GM18870 (cell line): Measurements from ENCODE around the gene DSTN.

ENCODE experiments used
- ATAC-seq: cut with Tn5 transposase; IDR thresholded peaks from one replicate; pipeline ENCODE4 v1.9.1; 2021; ENCODE audit warnings: moderate library complexity; ENCODE audit not compliant: unreplicated experiment

The DSTN gene

GRCh38 chr20:17611540-17612286 is 41.8 kb downstream of the DSTN start:
- no peak for ATAC-seq

GRCh38 chr20:17612287-17612991 is 42.6 kb downstream of the DSTN start:
- ATAC-seq = no peak

GRCh38 chr20:17612992-17613327 is 43.1 kb downstream of the DSTN start:
- no peak for ATAC-seq

- ATAC-seq = no peak
Measured at GRCh38 chr20:17613328-17614175, 43.7 kb downstream of the DSTN start.

GRCh38 chr20:17614176-17614811 is 44.4 kb downstream of the DSTN start:
- no peak for ATAC-seq

- ATAC-seq = no peak
Measured at GRCh38 chr20:17614812-17615644, 45.2 kb downstream of the DSTN start.

DNA sequence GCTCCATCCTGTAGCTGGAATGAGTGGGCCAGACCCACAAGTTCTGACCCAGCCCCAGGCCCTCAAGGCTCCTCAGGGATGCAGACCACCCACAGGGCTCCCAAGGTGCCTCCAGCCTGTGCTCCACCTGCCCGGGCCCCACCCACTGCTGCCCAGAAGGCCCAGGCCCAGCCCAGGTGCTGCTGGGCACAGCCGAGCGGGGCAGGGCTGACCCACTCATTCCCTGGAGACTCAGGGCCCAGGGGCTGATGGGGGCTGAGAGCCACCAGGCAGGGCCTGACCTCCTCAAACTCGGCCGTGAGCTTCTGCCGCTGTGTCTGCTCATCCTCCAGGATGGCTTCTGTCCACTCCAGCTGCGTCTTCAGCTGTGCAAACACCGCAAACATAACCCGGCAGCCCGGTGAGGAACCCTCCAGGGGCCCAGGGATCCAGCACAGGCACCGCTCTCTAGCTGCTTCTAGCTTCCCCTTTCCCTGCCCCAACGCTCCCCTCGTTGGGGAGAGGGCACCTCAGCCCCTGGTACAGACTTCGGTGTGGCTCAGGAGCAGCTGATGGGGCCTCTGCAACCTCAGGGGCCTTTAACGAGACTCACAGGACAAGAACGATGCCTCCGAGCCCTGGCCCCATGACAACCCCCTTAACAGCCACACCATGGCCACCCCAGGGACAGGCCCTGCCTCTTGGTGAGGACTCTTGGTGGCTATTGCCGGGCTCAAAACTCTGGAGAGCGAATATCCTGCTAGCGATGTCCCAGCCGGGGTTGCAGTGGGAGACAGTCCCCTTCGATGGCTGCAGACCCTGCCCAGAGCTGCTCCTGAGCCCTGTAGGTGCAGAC is 46.0 kb downstream of the DSTN start:
- no peak for ATAC-seq

DNA sequence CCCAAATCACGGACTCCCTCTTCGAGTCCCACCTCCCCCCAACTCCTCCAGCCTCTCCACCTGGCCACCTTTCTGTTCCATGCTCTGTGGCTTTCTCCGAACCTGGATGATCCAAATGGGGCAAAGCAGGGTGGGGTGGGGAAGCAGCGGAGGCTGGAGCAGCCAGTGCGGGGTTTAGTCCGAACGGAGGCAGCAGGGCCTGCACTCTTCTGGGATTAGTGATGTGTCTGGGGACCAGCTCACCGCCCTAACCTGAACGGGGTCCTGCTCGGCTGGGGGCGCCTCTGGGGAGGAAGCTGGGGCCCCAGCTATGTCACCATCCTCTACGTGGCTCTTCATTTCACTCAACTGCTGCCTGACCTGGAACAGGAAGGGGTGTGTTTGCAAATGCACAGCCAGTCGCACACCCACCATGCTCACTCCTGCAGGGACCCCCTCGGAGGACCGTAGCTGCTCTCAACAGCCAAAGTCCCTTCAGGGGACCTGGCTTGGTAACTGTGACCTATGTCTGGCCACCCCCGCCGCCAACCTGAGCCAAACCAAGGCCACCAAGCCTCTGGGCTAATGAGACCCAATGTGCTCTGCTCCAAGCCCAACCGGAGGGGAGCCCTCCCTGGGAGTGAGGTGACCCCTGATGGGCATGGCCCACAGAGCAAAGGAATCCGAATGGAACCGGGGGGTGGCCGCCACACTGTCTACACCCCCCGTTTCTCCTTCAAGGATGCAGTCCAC is 46.8 kb downstream of the DSTN start:
- no peak for ATAC-seq

- ATAC-seq = no peak
Measured at GRCh38 chr20:17617212-17617867, 47.5 kb downstream of the DSTN start.

DNA sequence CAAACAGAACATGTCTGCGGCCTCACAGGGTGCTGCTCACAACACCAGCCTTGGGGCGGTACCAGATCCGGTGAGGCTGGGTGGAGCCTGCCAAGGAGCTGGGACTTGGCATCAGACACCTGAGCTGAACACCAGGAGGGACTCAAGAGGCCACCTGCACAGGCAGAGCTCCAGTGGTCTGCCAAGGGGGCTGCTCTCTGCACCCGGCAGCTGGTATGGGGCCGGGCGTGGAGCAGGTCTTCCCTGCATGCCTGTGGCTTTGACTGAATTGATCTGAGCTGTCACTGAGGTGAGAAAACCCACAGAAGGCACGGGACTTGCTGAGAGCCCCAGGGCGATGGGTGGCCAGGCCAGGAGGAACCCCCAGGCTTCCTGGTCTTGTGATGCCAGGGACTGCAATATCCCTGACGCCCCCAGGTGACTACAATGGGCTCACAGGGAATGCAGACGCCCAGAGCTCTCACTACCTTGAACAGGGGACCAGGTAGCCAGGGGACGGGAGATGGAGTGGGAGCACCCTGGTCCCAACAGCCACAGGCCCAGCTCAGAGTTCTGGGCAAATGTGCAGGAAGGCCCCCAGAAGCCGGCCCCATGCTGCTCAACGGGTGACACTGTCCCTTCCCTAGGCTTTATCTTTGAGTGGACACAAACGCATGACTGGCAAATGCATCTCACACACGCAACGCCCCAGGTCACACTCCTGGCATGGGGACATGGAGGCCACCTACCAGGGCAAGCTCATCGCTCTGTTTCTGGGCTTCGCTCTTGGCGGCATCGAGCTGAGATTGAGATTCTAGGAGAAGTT is 48.2 kb downstream of the DSTN start:
- ATAC-seq = no peak

- no peak for ATAC-seq
Measured at GRCh38 chr20:17618673-17619013, 48.8 kb downstream of the DSTN start.

- no peak for ATAC-seq
Measured at GRCh38 chr20:17619351-17620093, 49.6 kb downstream of the DSTN start.

GRCh38 chr20:17620371-17621228 is 50.7 kb downstream of the DSTN start:
- no peak for ATAC-seq

DNA sequence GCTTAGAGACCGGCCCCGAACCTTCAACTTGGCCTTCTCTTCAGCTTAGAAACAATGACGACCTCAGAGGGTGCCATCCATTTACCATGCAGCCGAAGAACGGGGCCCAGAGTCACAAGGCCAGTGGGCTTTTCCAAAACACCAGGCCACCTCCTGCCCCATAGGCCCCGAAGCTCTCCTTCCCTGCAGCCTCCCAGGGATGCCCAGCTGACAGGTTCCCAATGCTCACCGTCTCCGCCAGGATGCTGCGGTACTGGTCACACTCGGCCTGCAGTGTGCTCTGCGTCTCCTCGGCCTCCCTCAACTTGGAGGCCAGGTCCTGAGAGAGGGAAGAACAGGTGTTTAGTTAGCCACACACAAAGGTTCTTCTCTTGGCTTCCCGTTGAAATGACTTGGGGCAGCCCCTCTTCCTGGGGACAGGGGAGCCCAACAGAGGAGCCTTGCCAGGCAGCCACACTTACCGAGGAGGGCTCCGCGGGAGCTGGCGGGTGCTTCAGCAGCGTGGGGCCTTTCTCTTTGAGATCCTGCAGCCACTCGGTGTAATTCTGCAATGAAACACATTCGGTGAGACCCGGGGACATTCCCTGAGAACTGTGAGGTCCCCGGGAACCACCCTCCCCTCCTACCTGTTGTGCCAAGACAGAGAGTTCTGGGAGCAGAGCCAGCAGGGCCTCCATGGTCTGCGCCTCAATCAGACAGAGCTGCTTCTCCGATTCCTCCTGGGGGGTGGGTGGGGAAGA is 51.5 kb downstream of the DSTN start:
- ATAC-seq = no peak

GRCh38 chr20:17622086-17622850 is 52.4 kb downstream of the DSTN start:
- ATAC-seq = no peak
